ENCODE data around the gene RSBN1L. TPM values are rescaled to one million over a fixed set of nuclear protein-coding genes. Genes with fewer than 3 reads are reported as not detected.
A peak's percentile ranks its signal among the peaks of the same experiment; 100 is the strongest.

The RSBN1L gene
- total RNA-seq, 1 experiment from 2014 or later = 21.4 TPM

GRCh38 chr7:77765481-77765880 lies 69.2 kb downstream of the RSBN1L start:
- BruUV-seq (replicated peaks) = no TSS peak
- H3K9me3 ChIP-seq = no peaks in the 10 kb centered on the region

GRCh38 chr7:77765906-77766800 lies 69.9 kb downstream of the RSBN1L start:
- ChIA-PET POLR2A (interaction anchor here (0.5 to 0.6 kb wide), 3 partner anchors 79 to 350 kb away, joined by 3 to 5 read pairs (median 4); partner anchors contain the start of gene GSAP), CTCF (interaction anchor here (0.5 to 0.7 kb wide), 2 partner anchors 116 to 254 kb away, joined by 3 to 4 read pairs; no protein-coding TSS in a partner anchor)
- no peak for TF ChIP-seq CTCF (IDR thresholded peaks at IDR 0.05; ENCODE audit: insufficient read depth in 1 of 2, low read depth in 1 of 2, low read length in 1 of 2, severe bottlenecking in 1 of 2, unreplicated experiment in 1 of 2)
- Mint-ChIP-seq H3K4me3 (ENCODE audit: unreplicated experiment) (peak overlapping the region; percentile 29), H3K36me3 (ENCODE audit: insufficient read depth, unreplicated experiment) (peaks cover 31% of the 10 kb centered on the region), H3K4me1 (ENCODE audit: low read depth, unreplicated experiment) (peaks cover 14% of the 10 kb centered on the region), H3K27me3 (ENCODE audit: insufficient read depth, unreplicated experiment) (no peaks in the 10 kb centered on the region), H3K9me3 (ENCODE audit: unreplicated experiment) (no peaks in the 10 kb centered on the region), H3K27ac (ENCODE audit: unreplicated experiment) (peak overlapping the region; percentile 76)
- no peaks in the 10 kb centered on the region for H3K9me3 ChIP-seq
- peak in 1 of 2 experiments; percentile 26 for DNase-seq
- no peaks in the 10 kb centered on the region for H3K27me3 ChIP-seq (replicated peaks; ENCODE audit: control insufficient read depth, insufficient read depth, low read length)
- H3K4me1 ChIP-seq = peaks cover 30% of the 10 kb centered on the region
- H3K4me3 ChIP-seq (ENCODE audit: low read depth, low read length) = no peak overlapping the region
- intact Hi-C loops (cut with micrococcal nuclease; ENCODE audit: unreplicated experiment) = loop anchor here (2.0 kb wide), 1 partner anchor 33 kb away; the partner anchor contains the start of genes PHTF2 and TMEM60
- BruUV-seq (replicated peaks) = no TSS peak
- H3K36me3 ChIP-seq (ENCODE audit: control insufficient read depth, insufficient read depth, low read length) = no peaks in the 10 kb centered on the region

More at GRCh38 chr7:77765481-77765880, 69.2 kb downstream of the RSBN1L start:
- POLR2A ChIA-PET = no interaction called here
- TF ChIP-seq CTCF (IDR thresholded peaks at IDR 0.05; ENCODE audit: insufficient read depth in 1 of 2, low read depth in 1 of 2, low read length in 1 of 2, severe bottlenecking in 1 of 2, unreplicated experiment in 1 of 2) = no peak
- H3K4me3 Mint-ChIP-seq (ENCODE audit: unreplicated experiment) = no peak overlapping the region
- no peaks in the 10 kb centered on the region for H3K36me3 ChIP-seq (ENCODE audit: control insufficient read depth, insufficient read depth, low read length)
- peak overlapping the region; percentile 76 for H3K27ac Mint-ChIP-seq (ENCODE audit: unreplicated experiment)
- H3K4me1 ChIP-seq = peaks cover 30% of the 10 kb centered on the region
- H3K27me3 ChIP-seq (replicated peaks; ENCODE audit: control insufficient read depth, insufficient read depth, low read length) = no peaks in the 10 kb centered on the region
- H3K9me3 Mint-ChIP-seq (ENCODE audit: unreplicated experiment) = no peaks in the 10 kb centered on the region
- CTCF ChIA-PET = no interaction called here
- no peaks in the 10 kb centered on the region for H3K27me3 Mint-ChIP-seq (ENCODE audit: insufficient read depth, unreplicated experiment)
- H3K4me1 Mint-ChIP-seq (ENCODE audit: low read depth, unreplicated experiment) = peaks cover 14% of the 10 kb centered on the region
- intact Hi-C loops (cut with micrococcal nuclease; ENCODE audit: unreplicated experiment) = no loop called here
- no peak overlapping the region for H3K4me3 ChIP-seq (ENCODE audit: low read depth, low read length)
- H3K36me3 Mint-ChIP-seq (ENCODE audit: insufficient read depth, unreplicated experiment) = peaks cover 24% of the 10 kb centered on the region
- no peak for DNase-seq

GRCh38 chr7:77766801-77767605 lies 70.7 kb downstream of the RSBN1L start:
- Mint-ChIP-seq H3K36me3 (ENCODE audit: insufficient read depth, unreplicated experiment) (peaks cover 33% of the 10 kb centered on the region), H3K4me1 (ENCODE audit: low read depth, unreplicated experiment) (peaks cover 14% of the 10 kb centered on the region), H3K4me3 (ENCODE audit: unreplicated experiment) (peak overlapping the region; percentile 29), H3K27ac (ENCODE audit: unreplicated experiment) (peak overlapping the region; percentile 76), H3K27me3 (ENCODE audit: insufficient read depth, unreplicated experiment) (no peaks in the 10 kb centered on the region), H3K9me3 (ENCODE audit: unreplicated experiment) (no peaks in the 10 kb centered on the region)
- peaks cover 30% of the 10 kb centered on the region for H3K4me1 ChIP-seq
- BruUV-seq (replicated peaks) = no TSS peak
- H3K4me3 ChIP-seq (ENCODE audit: low read depth, low read length) = no peak overlapping the region
- no peaks in the 10 kb centered on the region for H3K9me3 ChIP-seq
- no peak for DNase-seq
- no peak for TF ChIP-seq CTCF (IDR thresholded peaks at IDR 0.05; ENCODE audit: insufficient read depth in 1 of 2, low read depth in 1 of 2, low read length in 1 of 2, severe bottlenecking in 1 of 2, unreplicated experiment in 1 of 2)
- H3K27me3 ChIP-seq (replicated peaks; ENCODE audit: control insufficient read depth, insufficient read depth, low read length) = no peaks in the 10 kb centered on the region
- intact Hi-C loops (cut with micrococcal nuclease; ENCODE audit: unreplicated experiment) = loop anchor here (2.0 kb wide), 1 partner anchor 32 kb away; the partner anchor contains the start of genes PHTF2 and TMEM60
- ChIA-PET POLR2A (interaction anchor here (0.5 to 0.6 kb wide), 2 partner anchors 224 to 351 kb away, joined by 4 to 5 read pairs; partner anchors contain the start of gene GSAP), CTCF (interaction anchor here (0.5 to 0.7 kb wide), 2 partner anchors 117 to 253 kb away, joined by 3 to 4 read pairs; no protein-coding TSS in a partner anchor)
- H3K36me3 ChIP-seq (ENCODE audit: control insufficient read depth, insufficient read depth, low read length) = no peaks in the 10 kb centered on the region

Data from Caco-2 (cell line).